ENCODE data around the gene LYPD6B.

Gene LYPD6B

GRCh38 chr2:149019768-149020167 is 18.7 kb upstream of the LYPD6B start:
- Histone ChIP-seq H3F3A (ENCODE audit: insufficient read depth, low read length) (0 out of 2 replicates have a peak, but pooled peaks cover 3% of the 10 kb centered on the region), H3K9ac (ENCODE audit: low read length) (peak overlapping the region; percentile 56), H3K27me3 (ENCODE audit: insufficient read depth, low read length) (no peaks in the 10 kb centered on the region), H3K27ac (ENCODE audit: low read depth, low read length, poor library complexity, severe bottlenecking) (peak overlapping the region; percentile 99), H3K9me3 (ENCODE audit: low read length) (no peaks in the 10 kb centered on the region), H3K4me2 (ENCODE audit: low read length) (peak overlapping the region; percentile 71), H3K4me3 (ENCODE audit: low read depth, low read length, poor library complexity, severe bottlenecking) (peak overlapping the region; percentile 37), H2AFZ (ENCODE audit: low read length) (peak overlapping the region; percentile 3; the same call in 1 of the 2 replicates), H4K20me1 (ENCODE audit: insufficient read depth, low read length) (no peaks in the 10 kb centered on the region), H3K4me1 (ENCODE audit: insufficient read depth, low read length, severe bottlenecking) (peaks cover 73% of the 10 kb centered on the region), H3K9me2 (ENCODE audit: low read depth, low read length) (no peaks in the 10 kb centered on the region), H3K36me3 (ENCODE audit: insufficient read depth, low read length) (no peaks in the 10 kb centered on the region), H3K79me2 (ENCODE audit: insufficient read depth, low read length) (no peaks in the 10 kb centered on the region)
- TF ChIP-seq, protein P1, sequence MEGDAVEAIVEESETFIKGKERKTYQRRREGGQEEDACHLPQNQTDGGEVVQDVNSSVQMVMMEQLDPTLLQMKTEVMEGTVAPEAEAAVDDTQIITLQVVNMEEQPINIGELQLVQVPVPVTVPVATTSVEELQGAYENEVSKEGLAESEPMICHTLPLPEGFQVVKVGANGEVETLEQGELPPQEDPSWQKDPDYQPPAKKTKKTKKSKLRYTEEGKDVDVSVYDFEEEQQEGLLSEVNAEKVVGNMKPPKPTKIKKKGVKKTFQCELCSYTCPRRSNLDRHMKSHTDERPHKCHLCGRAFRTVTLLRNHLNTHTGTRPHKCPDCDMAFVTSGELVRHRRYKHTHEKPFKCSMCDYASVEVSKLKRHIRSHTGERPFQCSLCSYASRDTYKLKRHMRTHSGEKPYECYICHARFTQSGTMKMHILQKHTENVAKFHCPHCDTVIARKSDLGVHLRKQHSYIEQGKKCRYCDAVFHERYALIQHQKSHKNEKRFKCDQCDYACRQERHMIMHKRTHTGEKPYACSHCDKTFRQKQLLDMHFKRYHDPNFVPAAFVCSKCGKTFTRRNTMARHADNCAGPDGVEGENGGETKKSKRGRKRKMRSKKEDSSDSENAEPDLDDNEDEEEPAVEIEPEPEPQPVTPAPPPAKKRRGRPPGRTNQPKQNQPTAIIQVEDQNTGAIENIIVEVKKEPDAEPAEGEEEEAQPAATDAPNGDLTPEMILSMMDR (IDR thresholded peaks at IDR 0.05; ENCODE audit: low read length): no peak
- no peak for TF ChIP-seq EZH2 (IDR thresholded peaks at IDR 0.05; ENCODE audit: borderline replicate concordance, low read length)

- H3F3A ChIP-seq (ENCODE audit: insufficient read depth, low read length): 0 out of 2 replicates have a peak, but pooled peaks cover 3% of the 10 kb centered on the region
- no peaks in the 10 kb centered on the region for H3K9me2 ChIP-seq (ENCODE audit: low read depth, low read length)
- H3K36me3 ChIP-seq (ENCODE audit: insufficient read depth, low read length): no peaks in the 10 kb centered on the region
- peak overlapping the region; percentile 99 for H3K27ac ChIP-seq (ENCODE audit: low read depth, low read length, poor library complexity, severe bottlenecking)
- no peaks in the 10 kb centered on the region for H4K20me1 ChIP-seq (ENCODE audit: insufficient read depth, low read length)
- H3K4me3 ChIP-seq (ENCODE audit: low read depth, low read length, poor library complexity, severe bottlenecking): peak overlapping the region; percentile 37
- no peaks in the 10 kb centered on the region for H3K79me2 ChIP-seq (ENCODE audit: insufficient read depth, low read length)
- H3K4me2 ChIP-seq (ENCODE audit: low read length): peak overlapping the region; percentile 71
- H3K9ac ChIP-seq (ENCODE audit: low read length): peak overlapping the region; percentile 56
- no peak for TF ChIP-seq EZH2 (IDR thresholded peaks at IDR 0.05; ENCODE audit: borderline replicate concordance, low read length)
- TF ChIP-seq, protein P1 (IDR thresholded peaks at IDR 0.05; ENCODE audit: low read length): no peak
- peak overlapping the region; percentile 3; the same call in 1 of the 2 replicates for H2AFZ ChIP-seq (ENCODE audit: low read length)
- no peaks in the 10 kb centered on the region for H3K9me3 ChIP-seq (ENCODE audit: low read length)
- H3K27me3 ChIP-seq (ENCODE audit: insufficient read depth, low read length): no peaks in the 10 kb centered on the region
- H3K4me1 ChIP-seq (ENCODE audit: insufficient read depth, low read length, severe bottlenecking): peaks cover 80% of the 10 kb centered on the region
Measured at GRCh38 chr2:149020432-149020851, 18.1 kb upstream of the LYPD6B start.

- H3K4me2 ChIP-seq (ENCODE audit: low read length): peak overlapping the region; percentile 71
- peak overlapping the region; percentile 56 for H3K9ac ChIP-seq (ENCODE audit: low read length)
- peaks cover 83% of the 10 kb centered on the region for H3K4me1 ChIP-seq (ENCODE audit: insufficient read depth, low read length, severe bottlenecking)
- no peaks in the 10 kb centered on the region for H3K36me3 ChIP-seq (ENCODE audit: insufficient read depth, low read length)
- no peak for TF ChIP-seq EZH2 (IDR thresholded peaks at IDR 0.05; ENCODE audit: borderline replicate concordance, low read length)
- TF ChIP-seq, protein P1 (IDR thresholded peaks at IDR 0.05; ENCODE audit: low read length): no peak
- no peaks in the 10 kb centered on the region for H3K9me2 ChIP-seq (ENCODE audit: low read depth, low read length)
- H3K4me3 ChIP-seq (ENCODE audit: low read depth, low read length, poor library complexity, severe bottlenecking): peak overlapping the region; percentile 37
- no peaks in the 10 kb centered on the region for H3K79me2 ChIP-seq (ENCODE audit: insufficient read depth, low read length)
- H2AFZ ChIP-seq (ENCODE audit: low read length): 0 out of 2 replicates have a peak overlapping the region, but pooled peaks have one; percentile 37
- H3F3A ChIP-seq (ENCODE audit: insufficient read depth, low read length): 0 out of 2 replicates have a peak, but pooled peaks cover 3% of the 10 kb centered on the region
- no peaks in the 10 kb centered on the region for H3K27me3 ChIP-seq (ENCODE audit: insufficient read depth, low read length)
- H4K20me1 ChIP-seq (ENCODE audit: insufficient read depth, low read length): no peaks in the 10 kb centered on the region
- H3K9me3 ChIP-seq (ENCODE audit: low read length): no peaks in the 10 kb centered on the region
- peak overlapping the region; percentile 99 for H3K27ac ChIP-seq (ENCODE audit: low read depth, low read length, poor library complexity, severe bottlenecking)
Measured at GRCh38 chr2:149021271-149021719, 17.2 kb upstream of the LYPD6B start.

Measured in OCI-LY1 (cell line).